Measurements from ENCODE around the gene PPM1F. TPM values are rescaled to one million over a fixed set of nuclear protein-coding genes. Genes with fewer than 3 reads are reported as not detected.
A peak's percentile ranks its signal among the peaks of the same experiment; 100 is the strongest.

Gene PPM1F
- total RNA-seq, 1 experiment from 2014 or later: 24.6 TPM

GRCh38 chr22:21978564-21979386 lies 26.1 kb upstream of the PPM1F start:
- no peak for DNase-seq (ENCODE audit: extremely low read depth, low read depth)

- no peak for DNase-seq (ENCODE audit: extremely low read depth, low read depth)
Measured at GRCh38 chr22:21977814-21978213, 25.2 kb upstream of the PPM1F start.

- no peak for DNase-seq (ENCODE audit: extremely low read depth, low read depth)
Measured at GRCh38 chr22:21975854-21976345, 23.3 kb upstream of the PPM1F start.

- DNase-seq (ENCODE audit: extremely low read depth, low read depth): no peak
Measured at GRCh38 chr22:21975273-21975672, 22.6 kb upstream of the PPM1F start.

- no peak for DNase-seq (ENCODE audit: extremely low read depth, low read depth)
Measured at GRCh38 chr22:21974058-21974649, 21.5 kb upstream of the PPM1F start.

- DNase-seq (ENCODE audit: extremely low read depth, low read depth): no peak
Measured at GRCh38 chr22:21972806-21973205, 20.2 kb upstream of the PPM1F start.

- peak; percentile 21 for DNase-seq (ENCODE audit: extremely low read depth, low read depth)
Measured at GRCh38 chr22:21972293-21972779, 19.7 kb upstream of the PPM1F start.

- DNase-seq (ENCODE audit: extremely low read depth, low read depth): no peak
Measured at GRCh38 chr22:21971858-21972275, 19.2 kb upstream of the PPM1F start.

- DNase-seq (ENCODE audit: extremely low read depth, low read depth): no peak
Measured at GRCh38 chr22:21970800-21971617, 18.4 kb upstream of the PPM1F start.

- no peak for DNase-seq (ENCODE audit: extremely low read depth, low read depth)
Measured at GRCh38 chr22:21970037-21970799, 17.6 kb upstream of the PPM1F start.

- no peak for DNase-seq (ENCODE audit: extremely low read depth, low read depth)
Measured at GRCh38 chr22:21968452-21969129, 15.9 kb upstream of the PPM1F start.

- no peak for DNase-seq (ENCODE audit: extremely low read depth, low read depth)
Measured at GRCh38 chr22:21967693-21968271, 15.1 kb upstream of the PPM1F start.

- DNase-seq (ENCODE audit: extremely low read depth, low read depth): no peak
Measured at GRCh38 chr22:21966643-21967516, 14.2 kb upstream of the PPM1F start.

- no peak for DNase-seq (ENCODE audit: extremely low read depth, low read depth)
Measured at GRCh38 chr22:21965762-21966288, 13.2 kb upstream of the PPM1F start.

- no peak for DNase-seq (ENCODE audit: extremely low read depth, low read depth)
Measured at GRCh38 chr22:21964918-21965484, 12.4 kb upstream of the PPM1F start.

- no peak for DNase-seq (ENCODE audit: extremely low read depth, low read depth)
Measured at GRCh38 chr22:21964234-21964633, 11.6 kb upstream of the PPM1F start.

- DNase-seq (ENCODE audit: extremely low read depth, low read depth): no peak
Measured at GRCh38 chr22:21963790-21964211, 11.2 kb upstream of the PPM1F start.

- no peak for DNase-seq (ENCODE audit: extremely low read depth, low read depth)
Measured at GRCh38 chr22:21963286-21963685, 10.6 kb upstream of the PPM1F start.

Data from NCI-H460 (cell line).